ENCODE results near the gene CCDC134. TPM values are rescaled to one million over a fixed set of nuclear protein-coding genes. Genes with fewer than 3 reads are reported as not detected.

CCDC134 gene
- polyA plus RNA-seq, 1 donor (not counting 4 experiments of a cell fraction or from before 2014, with no cell fraction given): 4.1 TPM

GRCh38 chr22:41801147-41801819 lies 804 bp downstream of the CCDC134 start:
- peak overlapping the region; percentile 97 for H2AFZ ChIP-seq (ENCODE audit: control insufficient read depth, low read length)

GRCh38 chr22:41801886-41802285 lies 1.4 kb downstream of the CCDC134 start:
- peaks cover 18% of the 10 kb centered on the region for H3K79me2 ChIP-seq (ENCODE audit: control insufficient read depth, insufficient read depth, low read length)
- no peak for TF ChIP-seq EZH2 (IDR thresholded peaks at IDR 0.05; ENCODE audit: low read length)
- no peak for TF ChIP-seq CTCF (optimal IDR thresholded peaks at IDR 0.05 in 1 of 3, IDR thresholded peaks at IDR 0.05 in 1 of 3, conservative IDR thresholded peaks at IDR 0.05 in 1 of 3; ENCODE audit: extremely low read depth in 1 of 3, insufficient read depth in 2 of 3, low read length in 3 of 3)
- H3K9me3 ChIP-seq (ENCODE audit: control insufficient read depth, low read depth, low read length): no peaks in the 10 kb centered on the region
- H4K20me1 ChIP-seq (ENCODE audit: control insufficient read depth, extremely low read depth, insufficient read depth, low read length): no peaks in the 10 kb centered on the region
- peak; percentile 61 for FAIRE-seq
- no peak overlapping the region for H3K27ac ChIP-seq (ENCODE audit: control insufficient read depth, insufficient read depth, low read length)
- peak overlapping the region in 1 of 3 experiments; percentile 94 for H3K4me3 ChIP-seq (ENCODE audit: control insufficient read depth in 2 of 3, extremely low read depth in 1 of 3, insufficient read depth in 2 of 3, low read depth in 1 of 3, low read length in 3 of 3)
- DNase-seq (ENCODE audit: low read depth, low spot score): no peak
- H3K9ac ChIP-seq (ENCODE audit: control insufficient read depth, extremely low read depth, insufficient read depth, low read length): no peak overlapping the region
- H3K4me1 ChIP-seq (ENCODE audit: control insufficient read depth, extremely low read depth, insufficient read depth, low read length): peaks cover 21% of the 10 kb centered on the region
- H3K4me2 ChIP-seq (ENCODE audit: control insufficient read depth, extremely low read depth, insufficient read depth, low read depth, low read length): peak overlapping the region; percentile 99
- H3K36me3 ChIP-seq (ENCODE audit: control insufficient read depth in 2 of 2, extremely low read depth in 1 of 2, insufficient read depth in 2 of 2, low read length in 2 of 2): no peaks in the 10 kb centered on the region
- dilution Hi-C loops (cut with MboI; ENCODE audit: extremely low pct_ligation_motif_present, low sequenced_read_pairs): no loop called here
- no peak overlapping the region for H2AFZ ChIP-seq (ENCODE audit: control insufficient read depth, low read length)
- H3K9me1 ChIP-seq (ENCODE audit: control insufficient read depth, extremely low read depth, insufficient read depth, low read length): no peaks in the 10 kb centered on the region
- H3K27me3 ChIP-seq (ENCODE audit: control insufficient read depth, extremely low read depth, insufficient read depth, low read length): no peaks in the 10 kb centered on the region

More at GRCh38 chr22:41801147-41801819, 804 bp downstream of the CCDC134 start:
- Histone ChIP-seq H3K36me3 (ENCODE audit: control insufficient read depth in 2 of 2, extremely low read depth in 1 of 2, insufficient read depth in 2 of 2, low read length in 2 of 2) (no peaks in the 10 kb centered on the region), H3K79me2 (ENCODE audit: control insufficient read depth, insufficient read depth, low read length) (peaks cover 18% of the 10 kb centered on the region), H3K27me3 (ENCODE audit: control insufficient read depth, extremely low read depth, insufficient read depth, low read length) (no peaks in the 10 kb centered on the region), H3K27ac (ENCODE audit: control insufficient read depth, insufficient read depth, low read length) (peak overlapping the region; percentile 59), H3K4me2 (ENCODE audit: control insufficient read depth, extremely low read depth, insufficient read depth, low read depth, low read length) (peak overlapping the region; percentile 99), H3K9ac (ENCODE audit: control insufficient read depth, extremely low read depth, insufficient read depth, low read length) (peak overlapping the region; percentile 76), H3K9me3 (ENCODE audit: control insufficient read depth, low read depth, low read length) (no peaks in the 10 kb centered on the region), H3K4me1 (ENCODE audit: control insufficient read depth, extremely low read depth, insufficient read depth, low read length) (peaks cover 21% of the 10 kb centered on the region), H4K20me1 (ENCODE audit: control insufficient read depth, extremely low read depth, insufficient read depth, low read length) (no peaks in the 10 kb centered on the region), H3K4me3 (ENCODE audit: control insufficient read depth in 2 of 3, extremely low read depth in 1 of 3, insufficient read depth in 2 of 3, low read depth in 1 of 3, low read length in 3 of 3) (peak overlapping the region; percentile 90 to 94 (median 94)), H3K9me1 (ENCODE audit: control insufficient read depth, extremely low read depth, insufficient read depth, low read length) (no peaks in the 10 kb centered on the region)
- TF ChIP-seq CTCF (optimal IDR thresholded peaks at IDR 0.05 in 1 of 3, IDR thresholded peaks at IDR 0.05 in 1 of 3, conservative IDR thresholded peaks at IDR 0.05 in 1 of 3; ENCODE audit: extremely low read depth in 1 of 3, insufficient read depth in 2 of 3, low read length in 3 of 3) (no peak), EZH2 (IDR thresholded peaks at IDR 0.05; ENCODE audit: low read length) (no peak)
- dilution Hi-C loops (cut with MboI; ENCODE audit: extremely low pct_ligation_motif_present, low sequenced_read_pairs): no loop called here
- peak; percentile 26 for FAIRE-seq
- DNase-seq (ENCODE audit: low read depth, low spot score): no peak

All from keratinocyte (primary cell).